DOHH2 (cell line): ENCODE data around the gene WDR91.

Experiments
- H3F3A ChIP-seq: fragments of 200-600 bp; sonication (generic), shearing (Covaris generic); 2 replicates; pipeline ENCODE4 v1.6.0; 2016; ENCODE audit warnings: antibody characterized with exemption, mild to moderate bottlenecking; ENCODE audit not compliant: control insufficient read depth, insufficient read depth
- H3K27ac ChIP-seq: fragments of 200-600 bp; sonication (generic); 2 replicates; pipeline ENCODE4 v1.5.1; 2014; ENCODE audit warnings: low read depth, mild to moderate bottlenecking, low read length, moderate library complexity
- H3K27me3 ChIP-seq: fragments of 200-600 bp; sonication (generic); 2 replicates; pipeline ENCODE4 v1.6.1; 2014; ENCODE audit warnings: mild to moderate bottlenecking, low read length, mixed read lengths; ENCODE audit not compliant: control insufficient read depth
- H3K36me3 ChIP-seq: fragments of 200-600 bp; sonication (generic); 2 replicates; pipeline ENCODE4 v1.6.1; 2014; ENCODE audit warnings: mild to moderate bottlenecking, low read length, moderate library complexity, mixed read lengths; ENCODE audit not compliant: control insufficient read depth
- H3K4me1 ChIP-seq: fragments of 200-600 bp; sonication (generic); 2 replicates; pipeline ENCODE4 v1.6.1; 2014; ENCODE audit warnings: mild to moderate bottlenecking, low read length, mixed read lengths; ENCODE audit not compliant: control insufficient read depth
- H3K4me2 ChIP-seq: fragments of 200-600 bp; sonication (generic); 2 replicates; pipeline ENCODE4 v1.6.0; 2014; ENCODE audit warnings: mild to moderate bottlenecking, low read length, moderate library complexity
- H3K4me3 ChIP-seq: fragments of 200-600 bp; sonication (generic); 2 replicates; pipeline ENCODE4 v1.5.1; 2014; ENCODE audit warnings: mild to moderate bottlenecking, low read length, mixed read lengths
- H3K79me2 ChIP-seq: fragments of 200-600 bp; sonication (generic); 2 replicates; pipeline ENCODE4 v1.6.1; 2014; ENCODE audit warnings: mild to moderate bottlenecking, low read length, mixed read lengths; ENCODE audit not compliant: control insufficient read depth
- H3K9me2 ChIP-seq: fragments of 200-600 bp; sonication (generic); replicated peaks from 2 replicates; pipeline ENCODE4 v1.6.1; 2014; ENCODE audit warnings: mild to moderate bottlenecking, low read length, mixed read lengths; ENCODE audit not compliant: control insufficient read depth
- H3K9me3 ChIP-seq: fragments of 200-600 bp; sonication (generic); 2 replicates; pipeline ENCODE4 v1.6.1; 2014; ENCODE audit warnings: antibody characterized with exemption, low read length, mixed read lengths; ENCODE audit not compliant: control insufficient read depth, insufficient read depth
- H4K20me1 ChIP-seq: fragments of 200-600 bp; sonication (generic); 2 replicates; pipeline ENCODE4 v1.6.0; 2014; ENCODE audit warnings: low read depth, mild to moderate bottlenecking, antibody characterized with exemption, low read length, moderate library complexity; ENCODE audit not compliant: control insufficient read depth, insufficient read depth
- CTCF ChIP-seq: fragments of 200-600 bp; sonication (generic); IDR thresholded peaks from one replicate; pipeline ENCODE4 v1.5.1; 2014; ENCODE audit warnings: antibody characterized with exemption, mild to moderate bottlenecking, low read depth, low read length; ENCODE audit not compliant: poor library complexity, severe bottlenecking
- EZH2phosphoT487 ChIP-seq: fragments of 200-600 bp; sonication (generic); IDR thresholded peaks from 2 replicates; pipeline ENCODE4 v1.6.1; 2017; ENCODE audit warnings: borderline replicate concordance, mild to moderate bottlenecking, antibody characterized with exemption, low read length, moderate library complexity, mixed read lengths

Gene WDR91

DNA sequence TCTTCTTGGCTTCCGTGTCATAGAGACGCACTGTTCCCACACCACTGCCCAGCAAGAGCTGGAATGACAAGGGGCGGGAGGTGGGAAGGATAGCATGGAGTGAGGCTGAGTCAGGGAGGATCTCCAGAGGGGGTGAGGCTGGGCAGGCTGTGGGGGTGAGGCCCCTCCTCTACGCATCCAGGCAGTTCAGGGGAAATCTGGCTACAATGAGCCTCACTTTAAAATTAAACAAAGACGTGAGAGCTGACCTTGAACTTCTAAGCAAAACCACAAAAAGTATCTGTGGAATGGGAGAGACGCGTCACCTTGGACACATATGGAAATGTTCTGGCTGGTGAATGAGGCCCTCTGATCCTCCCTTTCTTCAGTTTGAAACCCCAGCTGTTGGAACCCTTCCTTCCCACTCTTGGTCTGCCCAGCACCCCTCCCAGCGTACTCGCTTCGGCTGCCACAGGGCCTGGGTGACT, 17.7 kb downstream of the WDR91 start:
- H3K36me3 ChIP-seq, result peaks cover 42% of the 10 kb centered on the region
- no peaks in the 10 kb centered on the region for H3K27me3 ChIP-seq
- no peak for TF ChIP-seq EZH2phosphoT487
- no peak for TF ChIP-seq CTCF
- H3K79me2 ChIP-seq, result no peaks in the 10 kb centered on the region
- H3K9me3 ChIP-seq, result no peaks in the 10 kb centered on the region
- H3K4me1 ChIP-seq, result no peaks in the 10 kb centered on the region
- no peak overlapping the region for H3K4me3 ChIP-seq
- H3K9me2 ChIP-seq, result no peaks in the 10 kb centered on the region
- H3K4me2 ChIP-seq, result no peak overlapping the region
- H4K20me1 ChIP-seq, result no peaks in the 10 kb centered on the region
- no peak overlapping the region for H3K27ac ChIP-seq
- no peaks in the 10 kb centered on the region for H3F3A ChIP-seq

DNA sequence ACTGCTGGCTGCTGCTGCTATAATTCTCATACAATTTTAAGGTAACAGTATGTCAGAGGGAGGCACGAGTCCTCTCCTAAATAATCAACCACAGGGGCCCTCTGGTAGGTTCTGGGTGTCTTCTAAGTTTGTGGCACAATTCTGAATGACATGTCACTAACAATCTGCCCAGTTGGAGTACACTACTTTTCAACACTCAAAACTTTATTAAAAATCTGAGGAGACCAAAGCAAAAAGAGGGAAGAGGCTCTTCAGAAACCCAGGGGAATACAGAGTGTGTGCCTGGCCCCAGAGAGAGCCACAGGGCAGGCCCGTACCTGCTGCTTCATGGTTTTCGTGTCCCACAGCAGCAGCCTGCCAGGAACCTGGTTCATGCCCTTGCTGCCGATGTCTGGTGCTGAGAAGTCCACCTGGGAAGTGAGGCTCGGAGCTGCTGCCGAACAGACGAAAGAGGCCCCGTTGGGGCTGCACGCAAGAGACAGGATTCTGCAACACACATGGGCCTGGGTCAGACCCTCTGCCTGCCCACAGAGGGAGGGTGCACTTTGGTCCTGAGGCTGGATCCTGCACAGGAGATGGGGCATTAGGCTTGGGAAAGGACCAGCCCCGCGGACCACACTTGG, 18.3 kb downstream of the WDR91 start:
- H3K9me2 ChIP-seq, result no peaks in the 10 kb centered on the region
- no peaks in the 10 kb centered on the region for H3K27me3 ChIP-seq
- H4K20me1 ChIP-seq, result no peaks in the 10 kb centered on the region
- H3K4me1 ChIP-seq, result no peaks in the 10 kb centered on the region
- no peaks in the 10 kb centered on the region for H3F3A ChIP-seq
- H3K4me3 ChIP-seq, result no peak overlapping the region
- no peak for TF ChIP-seq EZH2phosphoT487
- TF ChIP-seq CTCF, result no peak
- H3K36me3 ChIP-seq, result peaks cover 42% of the 10 kb centered on the region
- no peak overlapping the region for H3K4me2 ChIP-seq
- no peaks in the 10 kb centered on the region for H3K79me2 ChIP-seq
- H3K27ac ChIP-seq, result no peak overlapping the region
- no peaks in the 10 kb centered on the region for H3K9me3 ChIP-seq

- H3K9me2 ChIP-seq, result no peaks in the 10 kb centered on the region
- H3K4me3 ChIP-seq, result no peak overlapping the region
- no peaks in the 10 kb centered on the region for H3K9me3 ChIP-seq
- H3F3A ChIP-seq, result no peaks in the 10 kb centered on the region
- no peaks in the 10 kb centered on the region for H3K4me1 ChIP-seq
- H3K36me3 ChIP-seq, result peaks cover 35% of the 10 kb centered on the region
- no peaks in the 10 kb centered on the region for H3K79me2 ChIP-seq
- no peaks in the 10 kb centered on the region for H3K27me3 ChIP-seq
- H4K20me1 ChIP-seq, result no peaks in the 10 kb centered on the region
- H3K27ac ChIP-seq, result no peak overlapping the region
- H3K4me2 ChIP-seq, result no peak overlapping the region
- TF ChIP-seq EZH2phosphoT487, result no peak
These were observed 20.6 kb downstream of the WDR91 start for GRCh38 chr7:135190703-135191102.

DNA sequence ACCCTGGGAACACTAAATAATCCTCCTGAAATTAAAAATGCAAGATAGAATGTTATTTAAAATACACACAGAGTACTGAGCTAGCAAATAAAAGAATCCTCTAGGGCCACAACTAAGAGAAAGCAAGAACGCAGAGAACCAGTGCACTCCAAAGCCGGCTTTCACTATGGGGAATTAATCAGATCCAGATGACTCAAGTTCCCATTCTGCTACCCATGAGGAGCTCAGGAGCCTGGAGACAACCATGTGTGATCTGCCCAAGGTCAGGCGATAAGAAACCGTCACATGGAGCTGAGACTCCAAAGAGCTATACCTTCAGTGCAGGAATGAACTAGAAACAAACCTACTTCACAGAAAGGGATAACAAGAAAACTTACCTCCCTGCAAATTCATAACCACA, 21.4 kb downstream of the WDR91 start:
- H4K20me1 ChIP-seq, result no peaks in the 10 kb centered on the region
- TF ChIP-seq EZH2phosphoT487 (no peak), CTCF (no peak)
- no peak overlapping the region for H3K4me3 ChIP-seq
- H3K27me3 ChIP-seq, result no peaks in the 10 kb centered on the region
- H3K4me2 ChIP-seq, result no peak overlapping the region
- no peaks in the 10 kb centered on the region for H3K79me2 ChIP-seq
- no peak overlapping the region for H3K27ac ChIP-seq
- H3K9me3 ChIP-seq, result no peaks in the 10 kb centered on the region
- no peaks in the 10 kb centered on the region for H3K9me2 ChIP-seq
- H3F3A ChIP-seq, result no peaks in the 10 kb centered on the region
- H3K4me1 ChIP-seq, result no peaks in the 10 kb centered on the region
- peaks cover 38% of the 10 kb centered on the region for H3K36me3 ChIP-seq
